HG02870 (cell line): Measurements from ENCODE around the gene CPEB3.
"Not testable (repeated sequence)": the region's sequence is repeated elsewhere in the genome, so short reads cannot be mapped to it uniquely, and the experiment has no call there.

Experiments
- ATAC-seq: cut with Tn5 transposase; IDR thresholded peaks from one replicate; pipeline ENCODE4 v1.9.1; 2021; ENCODE audit warnings: mild to moderate bottlenecking, moderate library complexity; ENCODE audit not compliant: unreplicated experiment

The CPEB3 gene

GRCh38 chr10:92146781-92147180 is 144.1 kb downstream of the CPEB3 start:
- ATAC-seq = no peak

- ATAC-seq = no peak
Observed at GRCh38 chr10:92146107-92146506, 144.8 kb downstream of the CPEB3 start.

GRCh38 chr10:92142949-92143348 is 147.9 kb downstream of the CPEB3 start:
- peak; percentile 53 for ATAC-seq

- no peak for ATAC-seq
Observed at GRCh38 chr10:92142512-92142911, 148.4 kb downstream of the CPEB3 start.

GRCh38 chr10:92141147-92141546 is 149.7 kb downstream of the CPEB3 start:
- not testable (repeated sequence) for ATAC-seq

GRCh38 chr10:92134049-92134448 is 156.8 kb downstream of the CPEB3 start:
- ATAC-seq = not testable (repeated sequence)

GRCh38 chr10:92131275-92131820 is 159.5 kb downstream of the CPEB3 start:
- ATAC-seq = no peak

GRCh38 chr10:92130622-92131274 is 160.1 kb downstream of the CPEB3 start:
- no peak for ATAC-seq

- no peak for ATAC-seq
Observed at GRCh38 chr10:92126100-92126650, 164.7 kb downstream of the CPEB3 start.

- no peak for ATAC-seq
Observed at GRCh38 chr10:92125144-92125543, 165.7 kb downstream of the CPEB3 start.

GRCh38 chr10:92124616-92125143 is 166.2 kb downstream of the CPEB3 start:
- no peak for ATAC-seq

GRCh38 chr10:92124020-92124419 is 166.9 kb downstream of the CPEB3 start:
- ATAC-seq = no peak

- no peak for ATAC-seq
Observed at GRCh38 chr10:92122941-92123450, 167.9 kb downstream of the CPEB3 start.

GRCh38 chr10:92121686-92122492 is 169.0 kb downstream of the CPEB3 start:
- no peak for ATAC-seq

- no peak for ATAC-seq
Observed at GRCh38 chr10:92119340-92119739, 171.5 kb downstream of the CPEB3 start.

GRCh38 chr10:92114917-92115316 is 176.0 kb downstream of the CPEB3 start:
- ATAC-seq = not testable (repeated sequence)

- no peak for ATAC-seq
Observed at GRCh38 chr10:92113911-92114600, 176.8 kb downstream of the CPEB3 start.

GRCh38 chr10:92112462-92112861 is 178.4 kb downstream of the CPEB3 start:
- no peak for ATAC-seq

GRCh38 chr10:92111336-92111939 is 179.4 kb downstream of the CPEB3 start:
- no peak for ATAC-seq
